GM12878 (cell line): ENCODE measurements around the gene NCAPD3. TPM values are rescaled to one million over a fixed set of nuclear protein-coding genes. Genes with fewer than 3 reads are reported as not detected.

Experiments used
- ASH2L ChIP-seq: fragments of 300-600, 200-600 bp; sonication (generic); IDR thresholded peaks from 2 replicates; pipeline ENCODE4 v1.6.1; 2017; ENCODE audit warnings: low read depth, mild to moderate bottlenecking, borderline replicate concordance
- BACH1 ChIP-seq: fragments of 450-650 bp; IDR thresholded peaks from 2 replicates; pipeline ENCODE4 v1.6.1; 2017; ENCODE audit warnings: mild to moderate bottlenecking, borderline replicate concordance
- BCL11A ChIP-seq: IDR thresholded peaks from 2 replicates; pipeline ENCODE4 v1.6.1; 2011; ENCODE audit warnings: low read depth, low read length
- CREB1 ChIP-seq: IDR thresholded peaks from 2 replicates; pipeline ENCODE4 v1.6.1; 2012; ENCODE audit warnings: low read depth, mild to moderate bottlenecking, inconsistent platforms
- DPF2 ChIP-seq: fragments of 450-650 bp; IDR thresholded peaks from 2 replicates; pipeline ENCODE4 v1.6.1; 2017; ENCODE audit warnings: mild to moderate bottlenecking
- ESRRA ChIP-seq: IDR thresholded peaks from 2 replicates; pipeline ENCODE4 v1.6.1; 2012; ENCODE audit warnings: mild to moderate bottlenecking, low read length, improper control_type of control experiment
- JUND ChIP-seq: IDR thresholded peaks from 2 replicates; pipeline ENCODE4 v1.6.1; 2012; ENCODE audit warnings: low read depth, mild to moderate bottlenecking, low read length, improper control_type of control experiment, moderate library complexity
- KLF5 ChIP-seq: fragments of 450-650 bp; IDR thresholded peaks from 2 replicates; pipeline ENCODE4 v1.6.1; 2014; ENCODE audit warnings: mild to moderate bottlenecking; ENCODE audit not compliant: partially characterized antibody
- MEF2A ChIP-seq: IDR thresholded peaks from 2 replicates; pipeline ENCODE4 v1.6.1; 2011; ENCODE audit warnings: low read depth, mild to moderate bottlenecking, low read length, moderate library complexity; ENCODE audit not compliant: insufficient read depth
- MYC ChIP-seq: IDR thresholded peaks from 2 replicates; pipeline ENCODE4 v1.6.1; 2011; ENCODE audit warnings: mild to moderate bottlenecking, low read length, moderate library complexity, inconsistent platforms; ENCODE audit not compliant: insufficient read depth, insufficient replicate concordance, insufficient read length, severe bottlenecking
- NR2C2 ChIP-seq: IDR thresholded peaks from 2 replicates; pipeline ENCODE4 v1.6.1; 2011; ENCODE audit warnings: borderline replicate concordance, low read depth; ENCODE audit not compliant: control insufficient read depth, insufficient read length
- NRF1 ChIP-seq: conservative IDR thresholded peaks from 2 replicates; pipeline ENCODE4 v1.6.1; 2011; ENCODE audit warnings: mild to moderate bottlenecking, low read depth, low read length, improper control_type of control experiment
- PAX5 ChIP-seq: IDR thresholded peaks from 2 replicates; pipeline ENCODE4 v1.6.1; 2011; ENCODE audit warnings: low read depth, low read length, borderline replicate concordance
- RAD21 ChIP-seq: IDR thresholded peaks from 2 replicates; pipeline ENCODE4 v1.6.1; 2011; ENCODE audit warnings: mild to moderate bottlenecking, low read depth, low read length, moderate library complexity; ENCODE audit not compliant: insufficient read depth
- RBBP5 ChIP-seq: fragments of 200-600 bp; sonication (generic); conservative IDR thresholded peaks from 2 replicates; pipeline ENCODE4 v1.6.1; 2016
- RUNX3 ChIP-seq: IDR thresholded peaks from 2 replicates; pipeline ENCODE4 v1.6.1; 2012; ENCODE audit warnings: low read length, inconsistent platforms
- SIX5 ChIP-seq: IDR thresholded peaks from 2 replicates; pipeline ENCODE4 v1.6.1; 2011; ENCODE audit warnings: mild to moderate bottlenecking, low read depth, low read length, moderate library complexity; ENCODE audit not compliant: severe bottlenecking
- SPI1 ChIP-seq: IDR thresholded peaks from 2 replicates; pipeline ENCODE4 v1.6.1; 2011; ENCODE audit warnings: low read depth, mild to moderate bottlenecking, low read length, moderate library complexity, borderline replicate concordance; ENCODE audit not compliant: insufficient read depth
- TCF3 ChIP-seq: IDR thresholded peaks from 2 replicates; pipeline ENCODE4 v1.6.1; 2012; ENCODE audit warnings: low read depth, mild to moderate bottlenecking, low read length, borderline replicate concordance; ENCODE audit not compliant: insufficient read depth
- polyA plus RNA-seq, 11 experiments: library from polyadenylated mRNA; depleted of rRNA in 4 of 11; unstranded in 6 of 11; stranded (reverse) in 5 of 11; fragments of >200 nt; fragmentation: Nextera tagmentation in 4 of 11; fragmentation: Illumina TruSeq in 1 of 11; extraction: Ambion mirVana in 4 of 11; extraction: Trizol in 1 of 11; gene quantifications; 1 replicate in 1 of 11; 2 replicates in 10 of 11; pipeline versions ENCODE4 v1.2.1 to v1.2.3, GENCODE V29; 2011 to 2016; ENCODE audit warnings: inconsistent platforms in 2 of 11, missing spikeins in 2 of 11, low read depth in 1 of 11
- total RNA-seq, 4 experiments: library from RNA; depleted of rRNA in 3 of 4; stranded (reverse); fragments of >200 nt in 3 of 4; fragmentation: Illumina TruSeq in 1 of 4; extraction: Trizol in 1 of 4; gene quantifications; 2 replicates each; pipeline versions ENCODE4 v1.2.1 to v1.2.3, GENCODE V29; 2013 to 2021
- TF ChIP-seq, protein P1 (sequence below): IDR thresholded peaks from 2 replicates; pipeline ENCODE4 v1.6.1; 2011; ENCODE audit warnings: borderline replicate concordance, low read depth, mild to moderate bottlenecking, moderate library complexity, mixed read lengths, low read length; ENCODE audit not compliant: insufficient read depth; ENCODE audit errors: extremely low read length
- TF ChIP-seq, protein P2 (sequence below): IDR thresholded peaks from 2 replicates; pipeline ENCODE4 v1.6.1; 2011; ENCODE audit warnings: low read depth, mild to moderate bottlenecking, low read length, moderate library complexity, borderline replicate concordance; ENCODE audit errors: extremely low read depth
- TF ChIP-seq, protein P3 (sequence below): fragments of 450-650 bp; IDR thresholded peaks from 2 replicates; pipeline ENCODE4 v1.6.1; 2017; ENCODE audit warnings: mild to moderate bottlenecking, low read depth, inconsistent platforms; ENCODE audit not compliant: poor library complexity, severe bottlenecking

The NCAPD3 gene
- total and polyA plus RNA-seq, 10 of the 15 experiments (the other 5 are each of a cell fraction or from before 2014, with no cell fraction given), result 14.9 to 58.2 (median 48.2) TPM

DNA sequence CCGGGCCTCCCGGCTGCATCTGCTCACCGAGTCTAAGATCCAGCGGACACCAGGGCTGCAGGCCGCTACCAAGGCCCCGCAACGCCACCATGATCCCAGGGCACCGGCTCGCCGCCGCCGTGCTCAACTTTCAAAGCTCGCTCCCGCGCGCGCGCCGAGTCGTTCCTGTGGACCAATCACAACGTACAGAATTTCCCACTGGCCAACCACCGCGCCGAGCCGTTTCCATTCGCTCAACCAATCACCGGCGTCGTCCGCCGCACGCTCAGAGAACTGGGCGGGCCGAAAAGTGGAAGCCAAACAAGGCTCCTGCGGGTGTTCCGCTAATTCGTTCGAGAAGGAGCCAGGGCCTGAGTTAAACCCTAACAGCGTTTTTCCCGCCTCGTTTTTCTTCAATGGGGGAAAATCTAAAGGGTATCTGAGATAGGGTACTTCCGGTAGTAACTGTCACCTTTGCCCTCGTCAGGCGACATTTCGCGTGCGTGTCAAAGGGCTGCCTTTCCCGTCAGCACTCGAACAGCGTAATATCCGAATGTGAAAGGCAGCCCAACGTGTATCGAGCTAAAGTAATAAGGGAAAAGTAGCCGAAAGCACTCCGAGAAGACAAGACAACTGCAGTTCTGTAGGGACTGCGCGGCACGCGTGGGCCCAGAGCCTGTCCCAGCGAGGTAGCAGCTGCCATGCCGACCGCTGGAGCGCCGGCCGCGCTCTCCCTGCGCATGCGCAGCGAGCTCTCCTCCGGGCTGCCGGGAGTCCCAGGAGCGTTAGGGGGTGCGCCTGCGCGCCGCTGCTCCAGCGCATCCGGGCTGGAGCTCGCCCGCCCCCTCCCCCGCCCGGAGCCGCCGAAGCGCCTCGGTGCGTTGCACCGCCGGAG, at the start of gene NCAPD3, which contains the start of gene VPS26B (continued):
- TF ChIP-seq RAD21 (no peak), MYC (peak; percentile 83), ESRRA (no peak), JUND (no peak), NRF1 (peak; percentile 99), MEF2A (no peak), ASH2L (no peak; the same call in 1 of the 2 replicates), SIX5 (no peak), PAX5 (0 out of 2 replicates have a peak, but pooled peaks have one; percentile 38), NR2C2 (no peak), TCF3 (0 out of 2 replicates have a peak, but pooled peaks have one; percentile 12), SPI1 (peak; percentile 32; the same call in 1 of the 2 replicates), CREB1 (no peak; the same call in 1 of the 2 replicates), DPF2 (no peak), BCL11A (no peak), RBBP5 (no peak), RUNX3 (peak; percentile 35; the same call in 1 of the 2 replicates), KLF5 (peak; percentile 47), BACH1 (no peak)
- TF ChIP-seq, protein P1, sequence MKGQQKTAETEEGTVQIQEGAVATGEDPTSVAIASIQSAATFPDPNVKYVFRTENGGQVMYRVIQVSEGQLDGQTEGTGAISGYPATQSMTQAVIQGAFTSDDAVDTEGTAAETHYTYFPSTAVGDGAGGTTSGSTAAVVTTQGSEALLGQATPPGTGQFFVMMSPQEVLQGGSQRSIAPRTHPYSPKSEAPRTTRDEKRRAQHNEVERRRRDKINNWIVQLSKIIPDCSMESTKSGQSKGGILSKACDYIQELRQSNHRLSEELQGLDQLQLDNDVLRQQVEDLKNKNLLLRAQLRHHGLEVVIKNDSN, result no peak
- TF ChIP-seq, protein P2, sequence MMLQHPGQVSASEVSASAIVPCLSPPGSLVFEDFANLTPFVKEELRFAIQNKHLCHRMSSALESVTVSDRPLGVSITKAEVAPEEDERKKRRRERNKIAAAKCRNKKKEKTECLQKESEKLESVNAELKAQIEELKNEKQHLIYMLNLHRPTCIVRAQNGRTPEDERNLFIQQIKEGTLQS, result no peak
- TF ChIP-seq, protein P3, sequence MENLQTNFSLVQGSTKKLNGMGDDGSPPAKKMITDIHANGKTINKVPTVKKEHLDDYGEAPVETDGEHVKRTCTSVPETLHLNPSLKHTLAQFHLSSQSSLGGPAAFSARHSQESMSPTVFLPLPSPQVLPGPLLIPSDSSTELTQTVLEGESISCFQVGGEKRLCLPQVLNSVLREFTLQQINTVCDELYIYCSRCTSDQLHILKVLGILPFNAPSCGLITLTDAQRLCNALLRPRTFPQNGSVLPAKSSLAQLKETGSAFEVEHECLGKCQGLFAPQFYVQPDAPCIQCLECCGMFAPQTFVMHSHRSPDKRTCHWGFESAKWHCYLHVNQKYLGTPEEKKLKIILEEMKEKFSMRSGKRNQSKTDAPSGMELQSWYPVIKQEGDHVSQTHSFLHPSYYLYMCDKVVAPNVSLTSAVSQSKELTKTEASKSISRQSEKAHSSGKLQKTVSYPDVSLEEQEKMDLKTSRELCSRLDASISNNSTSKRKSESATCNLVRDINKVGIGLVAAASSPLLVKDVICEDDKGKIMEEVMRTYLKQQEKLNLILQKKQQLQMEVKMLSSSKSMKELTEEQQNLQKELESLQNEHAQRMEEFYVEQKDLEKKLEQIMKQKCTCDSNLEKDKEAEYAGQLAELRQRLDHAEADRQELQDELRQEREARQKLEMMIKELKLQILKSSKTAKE, result no peak
